GM23338 (cell line): ENCODE measurements around the gene ZNF878.

ENCODE experiments used
- CREB1 ChIP-seq: fragments of 250-450 bp; sonication (Bioruptor Pico); IDR thresholded peaks from 2 replicates; pipeline ENCODE4 v1.5.0; 2020; ENCODE audit warnings: low read depth, mild to moderate bottlenecking, moderate library complexity
- CTCF ChIP-seq, 2 experiments: fragments of 200-600 bp in 1 of 2; sonication (generic) in 1 of 2; conservative IDR thresholded peaks; 2 replicates each; pipeline versions ENCODE4 v1.5.1 to v1.6.1; 2016 to 2017; ENCODE audit warnings: antibody characterized with exemption in 2 of 2, low read depth in 2 of 2, mild to moderate bottlenecking in 2 of 2, moderate library complexity in 1 of 2
- EZH2 ChIP-seq: fragments of 200-600 bp; sonication (generic); IDR thresholded peaks from one replicate; pipeline ENCODE4 v1.8.0; 2017; ENCODE audit warnings: antibody characterized with exemption, mild to moderate bottlenecking, low read depth; ENCODE audit not compliant: unreplicated experiment
- ZNF331 ChIP-seq: fragments of 250-450 bp; sonication (Bioruptor Pico); IDR thresholded peaks from 2 replicates; pipeline ENCODE4 v1.5.0; 2020; ENCODE audit warnings: low read depth, mild to moderate bottlenecking, moderate library complexity

- no peak for TF ChIP-seq EZH2
- TF ChIP-seq CTCF (conservative IDR thresholded peaks at IDR 0.05; ENCODE audit: low read depth in 2 of 2): no peak
- no peak for TF ChIP-seq ZNF331
- no peak for TF ChIP-seq CREB1 (CRISPR knock-in tag)
Measured at GRCh38 chr19:12015015-12015752, 37.6 kb downstream of the ZNF878 start.
